Spleen (tissue), 11 donors: Measurements from ENCODE around the gene RFESD. TPM values are rescaled to one million over a fixed set of nuclear protein-coding genes. Genes with fewer than 3 reads are reported as not detected.
A peak's percentile ranks its signal among the peaks of the same experiment; 100 is the strongest.

Source experiments
- DNase-seq: peaks from one replicate; pipeline ENCODE4 v3.0.0-alpha.2; 2020
- H3K27ac ChIP-seq, 8 donors: fragments of 200-600 bp; sonication (generic) in 7 of 8; 1 replicate in 4 of 8; 2 replicates in 4 of 8; pipeline versions ENCODE4 v1.5.0 to v1.8.0; 2016 to 2021; ENCODE audit warnings: inconsistent platforms in 4 of 8, mild to moderate bottlenecking in 4 of 8, moderate library complexity in 1 of 8
- H3K27me3 ChIP-seq, 7 donors: fragments of 200-600 bp; sonication (generic) in 6 of 7; replicated peaks in 1 of 7; 1 replicate in 4 of 7; 2 replicates in 3 of 7; pipeline versions ENCODE4 v1.5.0 to v1.8.0; 2016 to 2021; ENCODE audit warnings: inconsistent platforms in 3 of 7, mild to moderate bottlenecking in 1 of 7
- H3K36me3 ChIP-seq, 6 donors: fragments of 200-600 bp; sonication (generic) in 5 of 6; 1 replicate in 4 of 6; 2 replicates in 2 of 6; pipeline versions ENCODE4 v1.5.0 to v1.8.0; 2016 to 2021; ENCODE audit warnings: inconsistent platforms in 2 of 6
- H3K4me1 ChIP-seq, 6 donors: fragments of 200-600 bp; sonication (generic) in 5 of 6; 1 replicate in 3 of 6; 2 replicates in 3 of 6; pipeline versions ENCODE4 v1.5.0 to v1.8.0; 2016 to 2021; ENCODE audit warnings: inconsistent platforms in 3 of 6
- H3K4me3 ChIP-seq, 8 donors: fragments of 200-600 bp; sonication (generic) in 7 of 8; 1 replicate in 4 of 8; 2 replicates in 4 of 8; pipeline versions ENCODE4 v1.5.0 to v1.8.0; 2016 to 2021; ENCODE audit warnings: inconsistent platforms in 4 of 8, mild to moderate bottlenecking in 4 of 8, moderate library complexity in 2 of 8
- H3K9me3 ChIP-seq, 8 donors: fragments of 200-600 bp; sonication (generic) in 7 of 8; 1 replicate in 4 of 8; 2 replicates in 4 of 8; pipeline versions ENCODE4 v1.5.0 to v1.8.0; 2016 to 2021; ENCODE audit warnings: inconsistent platforms in 4 of 8
- POLR2A ChIP-seq, 3 donors: fragments of 450-650 bp; IDR thresholded peaks; one replicate each; pipeline ENCODE4 v1.5.1; 2017; ENCODE audit warnings: antibody characterized with exemption in 3 of 3, mild to moderate bottlenecking in 1 of 3
- POLR2AphosphoS5 ChIP-seq, 3 donors: sonication (generic); formaldehyde crosslinking; IDR thresholded peaks; one replicate each; pipeline ENCODE4 v1.5.1; 2017; ENCODE audit warnings: antibody characterized with exemption in 3 of 3
- WGBS, 5 donors: extraction: QIAGEN DNeasy Blood & Tissue Kit in 3 of 5; methylation state at CpG; one replicate each; pipeline versions ENCODE4 v1.1.5 to v1.1.7; 2013 to 2018; 5-methylcytosine and 5-hydroxymethylcytosine counted together
- intact Hi-C: fragments of 100-400 bp; cut with DNase I; formaldehyde crosslinking; loops from one replicate; pipeline ENCODE4 v1.15.0; 2023; ENCODE audit warnings: low total_unique reads
- polyA plus RNA-seq, 3 donors: library from polyadenylated mRNA; stranded (reverse); fragments of 200-250 nt; gene quantifications; one replicate each; pipeline ENCODE4 v1.2.1, GENCODE V29; 2013
- total RNA-seq, 7 donors: library from RNA; depleted of rRNA in 3 of 7; stranded (reverse); fragments of >200 nt in 3 of 7; fragmentation: NEBNext Ultra II Directional in 4 of 7; extraction: Animal tissue kit (Norgen Biotek cat#: 25700) in 4 of 7; gene quantifications; one replicate each; pipeline versions ENCODE4 v1.1.0 to v1.2.1, GENCODE V29; 2016 to 2021
- TF ChIP-seq, protein P1 (sequence below), 11 experiments: fragments of 200-600 bp in 7 of 11; fragments of 450-650 bp in 4 of 11; sonication (generic) in 4 of 11; IDR thresholded peaks in 8 of 11; conservative IDR thresholded peaks in 3 of 11; 1 replicate in 7 of 11; 2 replicates in 4 of 11; pipeline versions ENCODE4 v1.4.0 to v1.8.0; 2016 to 2021; ENCODE audit warnings: antibody characterized with exemption in 11 of 11, inconsistent platforms in 4 of 11, mild to moderate bottlenecking in 1 of 11
- donor health status: healthy with polysubstance abuse.
- donor health status: DM: no; HTN: no; CAD: no; lungs with moderate emphysema.
- donor health status: DM: no; HTN: no; CAD: no.
- donor health status: Bipolar disorder and iron deficiency.
- donor health status: healthy.
- donor health status: DM: no; HTN: no; CAD: no.
- donor health status: DM: yes; HTN: yes; CAD: no.

Gene RFESD
- total and polyA plus RNA-seq, 10 donors, result 1.3 to 6.5 (median 3.5) TPM

DNA sequence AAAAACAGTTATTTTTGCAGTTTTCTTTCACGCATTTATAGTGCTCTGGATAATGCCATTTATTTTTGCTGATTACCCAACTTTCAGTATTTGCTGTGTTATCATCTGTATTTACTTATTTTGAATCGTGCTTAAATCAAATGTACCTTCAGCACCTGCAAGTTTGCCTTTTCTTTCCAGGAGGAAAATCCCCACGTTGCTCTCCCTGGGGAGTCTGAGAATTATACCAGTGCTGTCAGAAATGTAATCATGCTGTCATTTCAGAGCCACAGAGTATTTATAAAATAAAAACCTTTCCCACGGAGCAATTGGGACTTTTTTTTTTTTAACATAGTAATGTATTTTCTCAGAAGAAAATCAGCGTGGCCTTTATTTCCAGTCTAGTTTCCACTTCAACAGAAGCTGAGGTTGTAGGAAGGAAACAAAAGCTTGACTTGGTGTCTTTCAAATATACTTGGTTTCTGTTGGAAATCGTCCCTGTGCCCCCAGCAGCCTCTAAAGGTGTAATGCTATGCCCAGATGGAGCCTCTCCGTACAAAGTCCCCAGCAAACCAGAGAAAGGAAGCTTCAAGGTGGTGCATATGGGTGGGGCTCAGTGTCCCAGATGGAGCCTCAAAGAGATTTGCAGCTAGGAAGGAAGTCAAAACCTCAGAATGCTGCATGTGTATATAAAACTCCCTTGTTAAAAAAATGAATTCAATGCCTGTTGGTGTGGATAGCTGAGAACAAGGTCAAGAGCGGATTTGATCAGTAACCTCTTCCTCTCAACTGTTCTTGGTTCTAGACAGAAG lies 24.5 kb upstream of the RFESD start:
- intact Hi-C loops, result no loop called here
- WGBS, 5 donors, result 30 to 42% (median 33%) methylated on average over 8 of the region's 8 CpGs
- Histone ChIP-seq H3K27me3 (peaks cover 0 to 22% (median 0%) of the 10 kb centered on the region in 7 donors), H3K27ac (peak overlapping the region in 2 of 8 donors; percentile 68 to 72), H3K4me1 (peaks cover 7 to 42% (median 34%) of the 10 kb centered on the region in 6 donors), H3K4me3 (peak overlapping the region in 4 of 8 donors; percentile 65 to 74 (median 70)), H3K36me3 (no peaks in the 10 kb centered on the region), H3K9me3 (no peaks in the 10 kb centered on the region)
- DNase-seq, result no peak
- TF ChIP-seq POLR2AphosphoS5 (IDR thresholded peaks at IDR 0.05) (no peak), POLR2A (IDR thresholded peaks at IDR 0.05) (no peak)
- TF ChIP-seq, protein P1, sequence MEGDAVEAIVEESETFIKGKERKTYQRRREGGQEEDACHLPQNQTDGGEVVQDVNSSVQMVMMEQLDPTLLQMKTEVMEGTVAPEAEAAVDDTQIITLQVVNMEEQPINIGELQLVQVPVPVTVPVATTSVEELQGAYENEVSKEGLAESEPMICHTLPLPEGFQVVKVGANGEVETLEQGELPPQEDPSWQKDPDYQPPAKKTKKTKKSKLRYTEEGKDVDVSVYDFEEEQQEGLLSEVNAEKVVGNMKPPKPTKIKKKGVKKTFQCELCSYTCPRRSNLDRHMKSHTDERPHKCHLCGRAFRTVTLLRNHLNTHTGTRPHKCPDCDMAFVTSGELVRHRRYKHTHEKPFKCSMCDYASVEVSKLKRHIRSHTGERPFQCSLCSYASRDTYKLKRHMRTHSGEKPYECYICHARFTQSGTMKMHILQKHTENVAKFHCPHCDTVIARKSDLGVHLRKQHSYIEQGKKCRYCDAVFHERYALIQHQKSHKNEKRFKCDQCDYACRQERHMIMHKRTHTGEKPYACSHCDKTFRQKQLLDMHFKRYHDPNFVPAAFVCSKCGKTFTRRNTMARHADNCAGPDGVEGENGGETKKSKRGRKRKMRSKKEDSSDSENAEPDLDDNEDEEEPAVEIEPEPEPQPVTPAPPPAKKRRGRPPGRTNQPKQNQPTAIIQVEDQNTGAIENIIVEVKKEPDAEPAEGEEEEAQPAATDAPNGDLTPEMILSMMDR (IDR thresholded peaks at IDR 0.05 in 8 of 11, conservative IDR thresholded peaks at IDR 0.05 in 3 of 11), result no peak

DNA sequence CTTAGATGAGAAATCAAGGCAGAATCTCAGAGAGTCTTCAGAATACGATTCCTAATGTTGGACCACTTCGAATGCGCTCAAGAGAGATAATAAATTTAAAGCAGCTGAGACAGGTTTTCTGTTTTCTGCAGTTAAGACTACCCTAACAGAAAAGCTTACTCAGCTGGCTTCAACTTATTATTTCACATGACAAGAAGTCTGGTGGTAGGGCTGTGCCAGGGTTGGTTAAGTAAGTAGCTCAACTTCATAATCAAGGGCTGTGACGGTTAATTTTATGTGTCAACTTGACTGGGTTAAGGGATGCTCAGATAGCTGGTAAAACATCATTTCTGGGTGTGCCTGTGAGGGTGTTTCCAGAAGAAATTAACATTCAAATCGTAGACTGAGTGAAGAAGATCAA lies 22.9 kb upstream of the RFESD start:
- H3K27ac ChIP-seq, result no peak overlapping the region
- 95 to 99% (median 96%) methylated on average over 5 of the region's 5 CpGs for WGBS, 5 donors
- intact Hi-C loops, result no loop called here
- H3K36me3 ChIP-seq, result no peaks in the 10 kb centered on the region
- H3K4me3 ChIP-seq, result no peak overlapping the region
- peaks cover 7 to 42% (median 34%) of the 10 kb centered on the region in 6 donors for H3K4me1 ChIP-seq
- H3K9me3 ChIP-seq, result no peaks in the 10 kb centered on the region
- no peak for DNase-seq
- H3K27me3 ChIP-seq, result peaks cover 0 to 22% (median 0%) of the 10 kb centered on the region in 7 donors
- no peak for TF ChIP-seq POLR2AphosphoS5 (IDR thresholded peaks at IDR 0.05)
- no peak for TF ChIP-seq POLR2A (IDR thresholded peaks at IDR 0.05)
- TF ChIP-seq, protein P1 (IDR thresholded peaks at IDR 0.05 in 8 of 11, conservative IDR thresholded peaks at IDR 0.05 in 3 of 11), result no peak

DNA sequence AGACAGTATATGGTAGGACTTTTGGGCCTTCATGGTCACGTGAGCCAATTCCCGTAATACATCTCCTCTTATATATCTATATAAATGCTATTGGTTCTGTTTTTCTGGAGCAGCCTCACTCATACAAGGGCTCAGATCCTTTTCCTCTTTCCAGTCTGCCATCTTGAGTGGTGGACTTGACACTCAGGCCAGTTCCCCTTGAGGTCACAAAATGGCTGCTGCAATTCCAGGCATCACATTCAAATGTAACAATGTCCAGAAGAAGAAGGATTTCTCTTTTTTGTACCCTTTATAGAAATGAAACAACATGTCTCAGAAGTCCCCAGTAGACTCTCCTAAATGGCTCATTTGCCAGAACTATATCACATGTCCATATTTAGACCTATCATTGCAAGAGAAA lies 22.2 kb upstream of the RFESD start:
- H3K27me3 ChIP-seq, result peaks cover 0 to 20% (median 0%) of the 10 kb centered on the region in 7 donors
- H3K4me1 ChIP-seq, result peaks cover 7 to 35% (median 29%) of the 10 kb centered on the region in 6 donors
- no peak overlapping the region for H3K27ac ChIP-seq
- H3K36me3 ChIP-seq, result no peaks in the 10 kb centered on the region
- H3K4me3 ChIP-seq, result no peak overlapping the region
- H3K9me3 ChIP-seq, result no peaks in the 10 kb centered on the region
- 94 to 100% (median 96%) methylated on average over 2 of the region's 2 CpGs for WGBS, 5 donors
- TF ChIP-seq, protein P1 (IDR thresholded peaks at IDR 0.05 in 8 of 11, conservative IDR thresholded peaks at IDR 0.05 in 3 of 11), result no peak
- TF ChIP-seq POLR2AphosphoS5 (IDR thresholded peaks at IDR 0.05) (no peak), POLR2A (IDR thresholded peaks at IDR 0.05) (no peak)
- DNase-seq, result no peak
- intact Hi-C loops, result no loop called here

DNA sequence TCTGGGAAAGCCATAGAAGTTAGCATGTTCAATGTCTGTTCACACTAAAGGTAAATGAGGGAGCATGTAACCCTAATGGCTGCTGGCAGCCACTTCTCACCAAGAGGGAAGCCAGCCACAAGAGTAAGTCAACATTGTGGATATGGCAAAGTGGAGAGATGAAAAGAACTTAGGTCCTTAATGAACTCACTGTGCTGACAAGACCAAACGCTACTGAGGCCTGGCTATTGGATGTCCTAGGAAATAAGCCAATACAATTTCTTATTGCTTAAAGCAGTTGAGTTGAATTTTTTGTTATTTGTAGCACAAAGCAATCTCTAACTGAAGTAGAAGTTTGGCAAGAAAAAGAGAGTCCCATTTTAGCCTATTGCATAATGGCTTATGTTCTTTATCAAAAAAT lies 19.9 kb upstream of the RFESD start:
- no peaks in the 10 kb centered on the region for H3K27me3 ChIP-seq
- H3K27ac ChIP-seq, result no peak overlapping the region
- 88 to 94% (median 92%) methylated on average over 1 of the region's 1 CpG for WGBS, 5 donors
- no peak for TF ChIP-seq POLR2A (IDR thresholded peaks at IDR 0.05)
- TF ChIP-seq, protein P1 (IDR thresholded peaks at IDR 0.05 in 8 of 11, conservative IDR thresholded peaks at IDR 0.05 in 3 of 11), result no peak
- TF ChIP-seq POLR2AphosphoS5 (IDR thresholded peaks at IDR 0.05), result no peak
- intact Hi-C loops, result no loop called here
- DNase-seq, result no peak
- H3K4me3 ChIP-seq, result no peak overlapping the region
- H3K9me3 ChIP-seq, result no peaks in the 10 kb centered on the region
- peaks cover 3 to 20% (median 13%) of the 10 kb centered on the region in 6 donors for H3K4me1 ChIP-seq
- no peaks in the 10 kb centered on the region for H3K36me3 ChIP-seq
